ENCODE data around the gene SMCHD1. TPM values are rescaled to one million over a fixed set of nuclear protein-coding genes. Genes with fewer than 3 reads are reported as not detected.
"Not testable (repeated sequence)": the region's sequence is repeated elsewhere in the genome, so short reads cannot be mapped to it uniquely, and the experiment has no call there.

The SMCHD1 gene
- total RNA-seq, 1 experiment from 2014 or later, result 78.3 TPM

- peak; percentile 46 for DNase-seq (ENCODE audit: low spot score)
Observed at GRCh38 chr18:2657788-2658458, 2.4 kb downstream of the SMCHD1 start.

- not testable (repeated sequence) for DNase-seq (ENCODE audit: low spot score)
Observed at GRCh38 chr18:2660849-2661248, 5.3 kb downstream of the SMCHD1 start.

- not testable (repeated sequence) for DNase-seq (ENCODE audit: low spot score)
Observed at GRCh38 chr18:2662288-2662687, 6.8 kb downstream of the SMCHD1 start.

GRCh38 chr18:2662990-2663389 is 7.5 kb downstream of the SMCHD1 start:
- no peak for DNase-seq (ENCODE audit: low spot score)

GRCh38 chr18:2672410-2672809 is 16.9 kb downstream of the SMCHD1 start:
- no peak for DNase-seq (ENCODE audit: low spot score)

- no peak for DNase-seq (ENCODE audit: low spot score)
Observed at GRCh38 chr18:2672872-2673271, 17.3 kb downstream of the SMCHD1 start.

- DNase-seq (ENCODE audit: low spot score), result not testable (repeated sequence)
Observed at GRCh38 chr18:2678933-2679332, 23.4 kb downstream of the SMCHD1 start.

GRCh38 chr18:2680216-2680792 is 24.8 kb downstream of the SMCHD1 start:
- no peak for DNase-seq (ENCODE audit: low spot score)

GRCh38 chr18:2681993-2682603 is 26.6 kb downstream of the SMCHD1 start:
- DNase-seq (ENCODE audit: low spot score), result no peak

- no peak for DNase-seq (ENCODE audit: low spot score)
Observed at GRCh38 chr18:2683055-2683454, 27.5 kb downstream of the SMCHD1 start.

GRCh38 chr18:2686349-2686968 is 30.9 kb downstream of the SMCHD1 start:
- no peak for DNase-seq (ENCODE audit: low spot score)

GRCh38 chr18:2687390-2688001 is 32.0 kb downstream of the SMCHD1 start:
- no peak for DNase-seq (ENCODE audit: low spot score)

GRCh38 chr18:2692508-2692907 is 37.0 kb downstream of the SMCHD1 start:
- no peak for DNase-seq (ENCODE audit: low spot score)

GRCh38 chr18:2697184-2697583 is 41.7 kb downstream of the SMCHD1 start:
- no peak for DNase-seq (ENCODE audit: low spot score)

- no peak for DNase-seq (ENCODE audit: low spot score)
Observed at GRCh38 chr18:2699001-2699400, 43.5 kb downstream of the SMCHD1 start.

GRCh38 chr18:2704541-2704940 is 49.0 kb downstream of the SMCHD1 start:
- DNase-seq (ENCODE audit: low spot score), result no peak

GRCh38 chr18:2706903-2707302 is 51.4 kb downstream of the SMCHD1 start:
- no peak for DNase-seq (ENCODE audit: low spot score)

- no peak for DNase-seq (ENCODE audit: low spot score)
Observed at GRCh38 chr18:2707551-2708168, 52.1 kb downstream of the SMCHD1 start.

GRCh38 chr18:2709316-2709715 is 53.8 kb downstream of the SMCHD1 start:
- DNase-seq (ENCODE audit: low spot score), result no peak

GRCh38 chr18:2714140-2714539 is 58.6 kb downstream of the SMCHD1 start:
- DNase-seq (ENCODE audit: low spot score), result no peak

- DNase-seq (ENCODE audit: low spot score), result no peak
Observed at GRCh38 chr18:2715990-2716389, 60.5 kb downstream of the SMCHD1 start.

All from A172 (cell line).